ENCODE results near the gene RXRA. TPM values are rescaled to one million over a fixed set of nuclear protein-coding genes. Genes with fewer than 3 reads are reported as not detected.

RXRA gene
- total and polyA plus RNA-seq, 2 of the 4 experiments (the other 2 are of a cell fraction) = 7.5 to 17.9 TPM

GRCh38 chr9:134396825-134397224 lies 70.6 kb downstream of the RXRA start:
- no peaks in the 10 kb centered on the region for H3K4me1 ChIP-seq (ENCODE audit: control insufficient read depth, insufficient read depth, low read length)
- no TSS peak for BruUV-seq (replicated peaks)
- no peak overlapping the region for H3K56ac ChIP-seq (ENCODE audit: extremely low read depth, insufficient read depth, low read length)
- H3K9ac ChIP-seq (ENCODE audit: low read depth, low read length) = no peak overlapping the region
- peaks cover 5% of the 10 kb centered on the region for H3K9me3 ChIP-seq (ENCODE audit: control insufficient read depth, insufficient read depth, low read length)
- TF ChIP-seq POLR2A (IDR thresholded peaks at IDR 0.05; ENCODE audit: low read depth, low read length) = no peak
- H3K36me3 ChIP-seq (ENCODE audit: control insufficient read depth, insufficient read depth, low read length) = peaks cover 3% of the 10 kb centered on the region; the same call in 1 of the 2 replicates
- H2BK20ac ChIP-seq (ENCODE audit: low read depth, low read length) = no peak overlapping the region
- peaks cover 98% of the 10 kb centered on the region for H4K20me1 ChIP-seq (ENCODE audit: insufficient read depth, low read length)
- no peak for ATAC-seq (ENCODE audit: low read depth)
- no peaks in the 10 kb centered on the region for H3K27me3 ChIP-seq (ENCODE audit: control insufficient read depth, insufficient read depth, low read length)
- no peak overlapping the region for H4K5ac ChIP-seq (ENCODE audit: low read depth, low read length)
- H4K91ac ChIP-seq (ENCODE audit: insufficient read depth, low read depth, low read length) = no peak overlapping the region
- no peak overlapping the region for H4K8ac ChIP-seq (ENCODE audit: low read depth in 2 of 2, low read length in 2 of 2)
- 72% methylated on average over 3 of the region's 8 CpGs; no CpG with 5 or more reads in 1 of the 2 experiments for WGBS, 2 experiments (ENCODE audit: extremely low coverage in 2 of 2, insufficient read length in 1 of 2)
- no peak overlapping the region for H3K4me2 ChIP-seq (ENCODE audit: low read depth, low read length)
- no peak overlapping the region for H3K27ac ChIP-seq (ENCODE audit: insufficient read depth, low read length)
- H2AFZ ChIP-seq (replicated peaks; ENCODE audit: low read length, poor library complexity) = no peak overlapping the region
- H2BK5ac ChIP-seq (ENCODE audit: low read depth, low read length, poor library complexity, severe bottlenecking) = no peak overlapping the region
- no peak overlapping the region for H3K4me3 ChIP-seq (ENCODE audit: insufficient read depth, low read depth, low read length)
- no peak overlapping the region for H2BK15ac ChIP-seq (ENCODE audit: low read depth, low read length)
- H3K79me1 ChIP-seq (ENCODE audit: low read depth in 1 of 2, low read length in 2 of 2) = peaks cover 13 to 88% of the 10 kb centered on the region in 2 experiments
- H2BK120ac ChIP-seq (ENCODE audit: low read depth, low read length) = no peak overlapping the region
- ChIA-PET CTCF (no interaction called here), POLR2A (ENCODE audit: unreplicated experiment) (no interaction called here)
- no peak overlapping the region for H3K18ac ChIP-seq (ENCODE audit: low read depth, low read length)
- H3K4ac ChIP-seq (ENCODE audit: low read depth, low read length) = no peak overlapping the region
- H2AK5ac ChIP-seq (ENCODE audit: low read depth, low read length) = no peak overlapping the region
- no peak overlapping the region for H2AK9ac ChIP-seq (replicated peaks; ENCODE audit: low read depth, low read length, poor library complexity)
- H3K23ac ChIP-seq (ENCODE audit: low read depth, low read length) = no peak overlapping the region
- dilution Hi-C loops (cut with HindIII; ENCODE audit: low sequenced_read_pairs, unreplicated experiment) = no loop called here
- no peak for DNase-seq
- intact Hi-C loops (cut with micrococcal nuclease) = no loop called here
- in situ Hi-C loops (cut with MboI; ENCODE audit: low sequenced_read_pairs) = no loop called here
- H3K14ac ChIP-seq (replicated peaks; ENCODE audit: low read depth, low read length) = no peak overlapping the region
- H3K9me1 ChIP-seq (ENCODE audit: insufficient read depth, low read length) = no peaks in the 10 kb centered on the region
